PC-9 (cell line): ENCODE measurements around the gene AIG1. TPM values are rescaled to one million over a fixed set of nuclear protein-coding genes. Genes with fewer than 3 reads are reported as not detected.

ENCODE experiments used
- BruUV-seq: library from RNA; stranded (reverse); fragments of 400-500 nt; replicated peaks from 2 replicates; lab custom pipeline; 2021; lab: Mats Ljungman, UMichigan
- CTCF ChIA-PET: fragments of 300-600 bp; sonication (Branson Sonifier 250); formaldehyde crosslinking; loops from one replicate; lab custom pipeline; 2022; ENCODE audit warnings: antibody characterized with exemption; lab: Charles Lee
- POLR2A ChIA-PET: fragments of 300-600 bp; sonication (Branson Sonifier 250); formaldehyde crosslinking; loops from one replicate; lab custom pipeline; 2022; ENCODE audit warnings: antibody characterized with exemption; ENCODE audit not compliant: unreplicated experiment; lab: Charles Lee
- DNase-seq, 2 experiments: peaks; one replicate each; pipeline versions ENCODE4 v3.0.0 to v3.0.0-alpha.2; 2015 to 2022; ENCODE audit warnings: mixed read lengths in 1 of 2
- H2AFZ ChIP-seq: fragments of 200-600 bp; sonication (generic); 2 replicates; pipeline ENCODE4 v1.8.1; 2017; ENCODE audit warnings: antibody characterized with exemption
- H3F3A ChIP-seq: fragments of 200-600 bp; sonication (generic); 2 replicates; pipeline ENCODE4 v1.8.1; 2017; ENCODE audit warnings: antibody characterized with exemption, mild to moderate bottlenecking, low read depth; ENCODE audit not compliant: insufficient read depth
- H3K27ac ChIP-seq: fragments of 200-600 bp; sonication (generic); 2 replicates; pipeline ENCODE4 v1.6.1; 2016; ENCODE audit warnings: mixed run types
- H3K27me3 ChIP-seq: fragments of 200-600 bp; sonication (generic); 2 replicates; pipeline ENCODE4 v1.6.1; 2016; ENCODE audit warnings: low read depth, mixed run types; ENCODE audit not compliant: insufficient read depth
- H3K36me3 ChIP-seq: fragments of 200-600 bp; sonication (generic); 2 replicates; pipeline ENCODE4 v1.6.1; 2016; ENCODE audit warnings: low read depth, mixed run types
- H3K4me1 ChIP-seq: fragments of 200-600 bp; sonication (generic); replicated peaks from 2 replicates; pipeline ENCODE4 v1.6.1; 2016; ENCODE audit warnings: mixed run types; ENCODE audit not compliant: insufficient read depth
- H3K4me2 ChIP-seq: fragments of 200-600 bp; sonication (generic); 2 replicates; pipeline ENCODE4 v1.6.1; 2017; ENCODE audit warnings: mixed run types
- H3K4me3 ChIP-seq: fragments of 200-600 bp; sonication (generic); 2 replicates; pipeline ENCODE4 v1.6.1; 2016; ENCODE audit warnings: mixed run types
- H3K79me2 ChIP-seq: fragments of 200-600 bp; sonication (generic); 2 replicates; pipeline ENCODE4 v1.6.1; 2017; ENCODE audit warnings: low read depth, mixed run types
- H3K9me2 ChIP-seq: fragments of 200-600 bp; sonication (generic); 2 replicates; pipeline ENCODE4 v1.8.1; 2017; ENCODE audit warnings: mild to moderate bottlenecking; ENCODE audit not compliant: insufficient read depth
- H3K9me3 ChIP-seq: fragments of 200-600 bp; sonication (generic); 2 replicates; pipeline ENCODE4 v1.8.1; 2016; ENCODE audit warnings: low read depth; ENCODE audit not compliant: insufficient read depth
- H4K20me1 ChIP-seq: fragments of 200-600 bp; sonication (generic); 2 replicates; pipeline ENCODE4 v1.8.1; 2017; ENCODE audit not compliant: insufficient read depth
- CTCF ChIP-seq: fragments of 200-600 bp; sonication (generic); conservative IDR thresholded peaks from 2 replicates; pipeline ENCODE4 v1.6.1; 2017; ENCODE audit warnings: mixed run types, antibody characterized with exemption, mild to moderate bottlenecking, moderate library complexity
- EZH2 ChIP-seq: fragments of 200-600 bp; sonication (generic); IDR thresholded peaks from 2 replicates; pipeline ENCODE4 v1.8.0; 2017; ENCODE audit warnings: antibody characterized with exemption, low read depth
- intact Hi-C: fragments of 100-400 bp; cut with micrococcal nuclease; formaldehyde crosslinking; loops from one replicate; pipeline ENCODE4 v1.10.0; 2022; ENCODE audit not compliant: unreplicated experiment
- total RNA-seq: library from RNA; stranded (reverse); gene quantifications from 2 replicates; pipeline ENCODE4 v1.2.3, GENCODE V29; 2021

Gene AIG1
- total RNA-seq, 1 experiment from 2014 or later = 37.7 TPM

GRCh38 chr6:143361536-143362191 is 301.0 kb downstream of the AIG1 start:
- Histone ChIP-seq H3K9me2 (no peaks in the 10 kb centered on the region), H3K9me3 (no peaks in the 10 kb centered on the region)

GRCh38 chr6:143362192-143362558 is 301.5 kb downstream of the AIG1 start:
- no peaks in the 10 kb centered on the region for H3K9me2 ChIP-seq
- H3K79me2 ChIP-seq = no peaks in the 10 kb centered on the region
- intact Hi-C loops = no loop called here
- TF ChIP-seq EZH2 (no peak), CTCF (no peak)
- H4K20me1 ChIP-seq = no peaks in the 10 kb centered on the region
- no TSS peak for BruUV-seq
- H3K27ac ChIP-seq = no peak overlapping the region
- H3K4me1 ChIP-seq = no peaks in the 10 kb centered on the region
- H3K4me2 ChIP-seq = no peak overlapping the region
- CTCF ChIA-PET = no interaction called here
- DNase-seq = no peak
- POLR2A ChIA-PET = no interaction called here
- no peaks in the 10 kb centered on the region for H3K36me3 ChIP-seq
- no peaks in the 10 kb centered on the region for H3K27me3 ChIP-seq
- no peaks in the 10 kb centered on the region for H3F3A ChIP-seq
- no peaks in the 10 kb centered on the region for H3K9me3 ChIP-seq
- H2AFZ ChIP-seq = no peak overlapping the region
- no peak overlapping the region for H3K4me3 ChIP-seq

More at GRCh38 chr6:143361536-143362191, 301.0 kb downstream of the AIG1 start:
- no peaks in the 10 kb centered on the region for H3F3A ChIP-seq
- no TSS peak for BruUV-seq
- no peak overlapping the region for H3K4me3 ChIP-seq
- intact Hi-C loops = no loop called here
- no peak overlapping the region for H2AFZ ChIP-seq
- CTCF ChIA-PET = no interaction called here
- H3K27ac ChIP-seq = no peak overlapping the region
- POLR2A ChIA-PET = no interaction called here
- H3K79me2 ChIP-seq = no peaks in the 10 kb centered on the region
- TF ChIP-seq EZH2 (no peak), CTCF (no peak)
- no peaks in the 10 kb centered on the region for H3K36me3 ChIP-seq
- no peak for DNase-seq
- no peak overlapping the region for H3K4me2 ChIP-seq
- no peaks in the 10 kb centered on the region for H3K4me1 ChIP-seq
- H3K27me3 ChIP-seq = no peaks in the 10 kb centered on the region
- no peaks in the 10 kb centered on the region for H4K20me1 ChIP-seq

GRCh38 chr6:143363299-143363698 is 302.6 kb downstream of the AIG1 start:
- H2AFZ ChIP-seq = no peak overlapping the region
- intact Hi-C loops = no loop called here
- H3F3A ChIP-seq = no peaks in the 10 kb centered on the region
- ChIA-PET CTCF (no interaction called here), POLR2A (no interaction called here)
- no peaks in the 10 kb centered on the region for H4K20me1 ChIP-seq
- no peaks in the 10 kb centered on the region for H3K27me3 ChIP-seq
- H3K9me3 ChIP-seq = no peaks in the 10 kb centered on the region
- H3K4me2 ChIP-seq = no peak overlapping the region
- BruUV-seq = no TSS peak
- H3K36me3 ChIP-seq = no peaks in the 10 kb centered on the region
- H3K79me2 ChIP-seq = no peaks in the 10 kb centered on the region
- DNase-seq = no peak
- H3K27ac ChIP-seq = no peak overlapping the region
- H3K4me3 ChIP-seq = no peak overlapping the region
- TF ChIP-seq CTCF (no peak), EZH2 (no peak)
- no peaks in the 10 kb centered on the region for H3K9me2 ChIP-seq
- H3K4me1 ChIP-seq = no peaks in the 10 kb centered on the region
